OCI-LY1 (cell line): ENCODE measurements around the gene CTNNA3.

Source experiments
- H2AFZ ChIP-seq: fragments of 200-600 bp; sonication (generic), shearing (Covaris generic); 2 replicates; pipeline ENCODE4 v1.6.0; 2014; ENCODE audit warnings: antibody characterized with exemption, mild to moderate bottlenecking, low read length
- H3F3A ChIP-seq: fragments of 200-600 bp; sonication (generic), shearing (Covaris generic); 2 replicates; pipeline ENCODE4 v1.6.0; 2014; ENCODE audit warnings: mild to moderate bottlenecking, antibody characterized with exemption, low read length, moderate library complexity; ENCODE audit not compliant: insufficient read depth
- H3K27ac ChIP-seq: fragments of 200-600 bp; sonication (generic); 2 replicates; pipeline ENCODE4 v1.5.1; 2014; ENCODE audit warnings: low read length, mixed run types, mild to moderate bottlenecking, low read depth; ENCODE audit not compliant: poor library complexity, severe bottlenecking
- H3K27me3 ChIP-seq: fragments of 200-600 bp; sonication (generic); 2 replicates; pipeline ENCODE4 v1.6.0; 2014; ENCODE audit warnings: antibody characterized with exemption, mild to moderate bottlenecking, low read length, moderate library complexity; ENCODE audit not compliant: insufficient read depth
- H3K36me3 ChIP-seq: fragments of 200-600 bp; sonication (generic); 2 replicates; pipeline ENCODE4 v1.6.1; 2014; ENCODE audit warnings: mild to moderate bottlenecking, antibody characterized with exemption, low read length, moderate library complexity, mixed read lengths; ENCODE audit not compliant: insufficient read depth
- H3K4me1 ChIP-seq: fragments of 200-600 bp; sonication (generic); 2 replicates; pipeline ENCODE4 v1.5.1; 2014; ENCODE audit warnings: mild to moderate bottlenecking, low read length, moderate library complexity; ENCODE audit not compliant: insufficient read depth, severe bottlenecking
- H3K4me2 ChIP-seq: fragments of 200-600 bp; sonication (generic), shearing (Covaris generic); 2 replicates; pipeline ENCODE4 v1.6.1; 2014; ENCODE audit warnings: low read length
- H3K4me3 ChIP-seq: fragments of 200-600 bp; sonication (generic); 2 replicates; pipeline ENCODE4 v1.5.1; 2014; ENCODE audit warnings: low read length, low read depth, mild to moderate bottlenecking, mixed read lengths; ENCODE audit not compliant: poor library complexity, severe bottlenecking
- H3K79me2 ChIP-seq: fragments of 200-600 bp; shearing (Covaris generic); 2 replicates; pipeline ENCODE4 v1.6.1; 2016; ENCODE audit warnings: mixed run types, low read length, mixed read lengths; ENCODE audit not compliant: insufficient read depth
- H3K9ac ChIP-seq: fragments of 200-600 bp; sonication (generic), shearing (Covaris generic); 2 replicates; pipeline ENCODE4 v1.6.1; 2014; ENCODE audit warnings: mild to moderate bottlenecking, low read length, mixed read lengths
- H3K9me2 ChIP-seq: fragments of 200-600 bp; sonication (generic), shearing (Covaris generic); 2 replicates; pipeline ENCODE4 v1.6.1; 2014; ENCODE audit warnings: low read depth, mild to moderate bottlenecking, low read length, mixed read lengths
- H3K9me3 ChIP-seq: fragments of 200-600 bp; shearing (Covaris generic); 2 replicates; pipeline ENCODE4 v1.6.1; 2014; ENCODE audit warnings: low read length, mixed read lengths
- H4K20me1 ChIP-seq: fragments of 200-600 bp; sonication (generic), shearing (Covaris generic); 2 replicates; pipeline ENCODE4 v1.6.0; 2016; ENCODE audit warnings: mild to moderate bottlenecking, low read length; ENCODE audit not compliant: insufficient read depth
- CTCF ChIP-seq: fragments of 200-600 bp; sonication (generic), shearing (Covaris generic); IDR thresholded peaks from 2 replicates; pipeline ENCODE4 v1.5.1; 2017; ENCODE audit warnings: mild to moderate bottlenecking, antibody characterized with exemption, low read length, moderate library complexity, mixed read lengths
- EZH2 ChIP-seq: fragments of 200-600 bp; sonication (generic), shearing (Covaris generic); IDR thresholded peaks from 2 replicates; pipeline ENCODE4 v1.8.0; 2017; ENCODE audit warnings: borderline replicate concordance, mixed run types, mild to moderate bottlenecking, antibody characterized with exemption, low read length, moderate library complexity, mixed read lengths

CTNNA3 gene

GRCh38 chr10:67319976-67320375 lies 376.0 kb downstream of the CTNNA3 start:
- no peaks in the 10 kb centered on the region; the same call in 1 of the 2 replicates for H3K9me2 ChIP-seq
- H3K4me2 ChIP-seq, result no peak overlapping the region
- no peaks in the 10 kb centered on the region for H3K27me3 ChIP-seq
- no peaks in the 10 kb centered on the region for H3F3A ChIP-seq
- no peaks in the 10 kb centered on the region for H3K4me1 ChIP-seq
- H3K79me2 ChIP-seq, result no peaks in the 10 kb centered on the region
- H2AFZ ChIP-seq, result no peak overlapping the region
- H4K20me1 ChIP-seq, result no peaks in the 10 kb centered on the region
- H3K4me3 ChIP-seq, result no peak overlapping the region
- no peak overlapping the region for H3K9ac ChIP-seq
- H3K36me3 ChIP-seq, result no peaks in the 10 kb centered on the region
- H3K9me3 ChIP-seq, result no peaks in the 10 kb centered on the region
- TF ChIP-seq EZH2, result no peak
- TF ChIP-seq CTCF, result no peak
- no peak overlapping the region for H3K27ac ChIP-seq

- Histone ChIP-seq H3K36me3 (no peaks in the 10 kb centered on the region), H3K9ac (no peak overlapping the region), H3K27ac (no peak overlapping the region), H3F3A (no peaks in the 10 kb centered on the region), H3K4me2 (no peak overlapping the region), H3K9me2 (no peaks in the 10 kb centered on the region), H3K9me3 (no peaks in the 10 kb centered on the region), H3K4me1 (no peaks in the 10 kb centered on the region), H3K4me3 (no peak overlapping the region), H2AFZ (no peak overlapping the region), H3K79me2 (no peaks in the 10 kb centered on the region), H3K27me3 (no peaks in the 10 kb centered on the region), H4K20me1 (no peaks in the 10 kb centered on the region)
- TF ChIP-seq EZH2 (no peak), CTCF (no peak)
These were observed 387.1 kb downstream of the CTNNA3 start for GRCh38 chr10:67308912-67309311.

GRCh38 chr10:67306588-67307205 lies 389.3 kb downstream of the CTNNA3 start:
- Histone ChIP-seq H3K9me2 (no peaks in the 10 kb centered on the region), H3K36me3 (no peaks in the 10 kb centered on the region), H3K9ac (no peak overlapping the region), H4K20me1 (no peaks in the 10 kb centered on the region), H3K27ac (no peak overlapping the region), H2AFZ (no peak overlapping the region), H3K27me3 (no peaks in the 10 kb centered on the region), H3K79me2 (no peaks in the 10 kb centered on the region), H3K9me3 (no peaks in the 10 kb centered on the region), H3F3A (no peaks in the 10 kb centered on the region), H3K4me3 (no peak overlapping the region), H3K4me1 (no peaks in the 10 kb centered on the region), H3K4me2 (no peak overlapping the region)
- TF ChIP-seq EZH2 (no peak), CTCF (peak; percentile 55)
